Stimulated activated naive CD8-positive, alpha-beta T cell treated with anti-CD3 and anti-CD28 coated beads, Interleukin-15, amount 100 ng/mL, for 72 hours (primary cell): ENCODE data around the gene VAV3.

ENCODE experiments used
- ATAC-seq: fragments of 150-1000 bp; cut with Tn5 transposase; 2 replicates; pipeline ENCODE4 v1.10.0; 2021; ENCODE audit warnings: mild to moderate bottlenecking, moderate library complexity
- DNase-seq, 2 donors: peaks; one replicate each; pipeline ENCODE4 v3.0.0; 2021 to 2022
- H3K27ac Mint-ChIP-seq, 2 donors: one replicate each; pipeline ENCODE4 v1.8.0; 2022; ENCODE audit warnings: mild to moderate bottlenecking in 2 of 2, mixed read lengths in 2 of 2, moderate library complexity in 2 of 2
- H3K27me3 Mint-ChIP-seq: one replicate; pipeline ENCODE4 v1.8.0; 2022; ENCODE audit warnings: mixed read lengths
- H3K4me1 Mint-ChIP-seq: one replicate; pipeline ENCODE4 v1.8.0; 2022; ENCODE audit warnings: mild to moderate bottlenecking, mixed read lengths
- H3K4me3 Mint-ChIP-seq, 2 donors: one replicate each; pipeline ENCODE4 v1.8.0; 2022; ENCODE audit warnings: mild to moderate bottlenecking in 2 of 2, mixed read lengths in 2 of 2, moderate library complexity in 1 of 2
- H3K9me3 Mint-ChIP-seq, 2 donors: one replicate each; pipeline ENCODE4 v1.8.0; 2022; ENCODE audit warnings: mixed read lengths in 2 of 2

Gene VAV3

DNA sequence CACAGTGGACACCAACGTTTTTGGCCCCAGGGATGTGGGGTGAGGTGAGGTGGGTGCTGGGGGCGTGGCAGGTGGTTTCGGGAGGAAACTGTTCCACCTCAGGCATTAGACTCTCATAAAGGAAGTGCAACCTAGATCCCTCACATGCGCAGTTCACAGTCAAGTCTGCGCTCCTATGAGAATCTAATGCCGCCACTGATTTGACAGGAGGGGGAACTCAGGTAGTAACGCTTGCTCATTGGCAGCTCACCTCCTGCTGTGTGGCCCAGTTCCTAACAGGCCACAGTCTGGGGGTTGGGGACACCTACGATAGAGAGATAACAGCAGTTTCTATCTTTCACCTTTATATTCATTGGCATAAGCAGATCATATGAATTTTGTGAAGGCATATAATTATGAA lies 347.1 kb downstream of the VAV3 start:
- ATAC-seq: no peak
- Mint-ChIP-seq H3K27me3 (no peaks in the 10 kb centered on the region), H3K4me3 (no peak overlapping the region), H3K9me3 (peaks cover 6 to 7% of the 10 kb centered on the region in 2 donors), H3K4me1 (peaks cover 27% of the 10 kb centered on the region), H3K27ac (no peak overlapping the region)
- no peak for DNase-seq

DNA sequence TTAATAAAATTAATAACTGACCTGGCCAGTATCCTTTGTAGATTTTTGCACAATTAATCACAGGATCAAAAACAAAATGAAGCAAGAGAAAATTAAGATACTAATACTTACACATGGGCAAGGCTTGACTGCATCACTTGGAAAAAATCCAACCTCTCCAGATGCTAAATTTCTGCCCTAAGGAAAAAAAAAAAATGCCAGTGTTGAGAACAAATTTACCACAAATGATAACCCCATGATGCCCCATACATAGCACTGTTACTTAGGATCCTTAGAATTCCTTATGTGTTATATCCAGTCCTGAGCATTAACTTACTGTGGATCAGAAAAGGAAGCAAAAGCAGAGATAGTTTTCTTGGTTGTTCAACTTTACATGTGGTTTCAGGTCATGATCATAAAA lies 347.5 kb downstream of the VAV3 start:
- no peaks in the 10 kb centered on the region for H3K27me3 Mint-ChIP-seq
- peaks cover 10 to 12% of the 10 kb centered on the region in 2 donors for H3K9me3 Mint-ChIP-seq
- DNase-seq: no peak
- peaks cover 22% of the 10 kb centered on the region for H3K4me1 Mint-ChIP-seq
- ATAC-seq: no peak
- no peak overlapping the region for H3K4me3 Mint-ChIP-seq
- no peak overlapping the region for H3K27ac Mint-ChIP-seq

DNA sequence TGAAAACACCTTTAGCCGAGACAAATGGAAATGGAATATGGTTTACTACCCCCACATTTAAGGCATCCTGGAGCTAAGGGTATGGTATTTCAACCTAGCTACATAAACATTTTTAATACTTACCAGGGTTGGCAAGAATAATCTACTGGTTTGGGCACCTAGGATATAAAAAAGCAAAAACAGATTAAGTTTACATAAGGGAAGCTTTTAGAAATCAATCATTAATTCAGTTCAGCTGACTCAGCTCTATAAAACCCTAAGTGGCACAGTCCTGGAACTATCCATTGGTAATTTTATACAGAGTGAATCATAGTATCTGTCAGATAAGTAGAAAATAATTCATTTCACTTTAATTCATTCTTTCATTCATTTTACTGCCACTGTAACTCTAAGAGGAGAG lies 355.2 kb downstream of the VAV3 start:
- Mint-ChIP-seq H3K27ac (no peak overlapping the region), H3K9me3 (peaks cover 19 to 26% of the 10 kb centered on the region in 2 donors), H3K4me1 (no peaks in the 10 kb centered on the region), H3K27me3 (no peaks in the 10 kb centered on the region), H3K4me3 (no peak overlapping the region)
- ATAC-seq (no peak), DNase-seq (no peak)

DNA sequence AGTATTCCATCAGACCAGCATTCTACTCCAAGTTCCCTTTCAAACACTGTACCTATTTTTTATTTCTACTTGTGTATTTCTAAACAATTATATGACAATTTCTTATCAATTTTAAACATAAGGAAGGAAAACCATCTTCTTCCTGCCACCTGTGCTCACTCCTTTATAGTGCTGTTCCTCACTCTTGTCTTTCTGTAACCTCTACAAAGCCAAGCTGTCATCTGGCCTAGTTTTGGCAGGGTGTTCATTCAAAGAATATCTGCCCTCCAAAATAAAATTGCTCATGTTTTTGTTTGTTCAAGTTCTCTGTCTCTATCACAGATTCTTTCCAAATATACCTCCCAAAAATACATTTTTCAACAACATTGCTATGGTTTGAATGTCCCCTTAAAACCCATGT lies 360.2 kb downstream of the VAV3 start:
- Mint-ChIP-seq H3K4me1 (peaks cover 7% of the 10 kb centered on the region), H3K4me3 (no peak overlapping the region), H3K9me3 (peaks cover 11 to 14% of the 10 kb centered on the region in 2 donors), H3K27ac (no peak overlapping the region), H3K27me3 (no peaks in the 10 kb centered on the region)
- ATAC-seq (no peak), DNase-seq (no peak)

DNA sequence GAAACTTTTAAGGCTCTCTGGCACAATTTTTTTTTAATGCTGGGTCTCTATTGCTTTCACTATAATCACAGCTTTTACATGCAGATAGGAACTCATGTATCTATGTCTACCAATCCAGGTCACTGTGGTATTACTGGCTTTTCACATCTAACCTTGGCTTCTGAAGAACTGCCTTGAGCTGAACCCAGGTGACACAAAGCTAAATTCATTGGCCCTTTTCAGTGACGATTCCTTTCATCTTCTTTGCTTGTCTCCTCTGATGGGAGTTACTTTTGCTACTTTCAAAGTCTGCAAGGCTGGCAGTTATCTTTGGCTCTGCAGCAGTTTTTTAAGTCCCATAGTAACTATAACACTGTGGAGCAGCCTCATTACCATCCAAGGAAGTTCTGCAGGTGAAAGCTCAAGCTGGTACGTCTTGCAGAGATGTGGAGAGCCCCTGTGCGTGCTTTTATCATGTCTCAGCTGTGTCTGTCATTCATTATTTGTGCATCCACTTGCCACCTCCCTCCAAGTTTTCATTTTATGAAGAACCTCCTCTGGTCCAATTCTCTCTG lies 364.3 kb downstream of the VAV3 start:
- ATAC-seq (no peak), DNase-seq (no peak)
- Mint-ChIP-seq H3K4me3 (no peak overlapping the region), H3K4me1 (peaks cover 7% of the 10 kb centered on the region), H3K27me3 (no peaks in the 10 kb centered on the region), H3K27ac (peak overlapping the region; percentile 2 to 44), H3K9me3 (peaks cover under 1 to 2% of the 10 kb centered on the region in 2 donors)

DNA sequence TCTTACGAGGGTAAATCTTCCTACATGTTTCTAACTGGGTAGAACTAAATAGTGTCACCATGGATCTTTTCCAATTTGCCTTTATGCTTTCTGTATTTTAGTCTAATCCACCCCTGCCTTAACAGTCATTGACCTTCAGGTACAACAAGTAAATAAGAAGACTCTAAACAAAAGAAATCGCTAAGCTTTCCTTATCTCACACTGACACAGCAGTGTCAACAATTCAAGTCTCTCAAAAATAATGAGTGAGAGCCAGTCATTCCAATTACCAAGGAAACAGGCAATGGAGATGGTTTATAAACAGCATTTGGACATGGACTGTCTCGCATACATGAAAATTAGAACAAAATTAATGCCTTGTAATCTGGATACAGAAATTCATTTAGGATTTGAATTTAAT lies 365.8 kb downstream of the VAV3 start:
- DNase-seq (no peak), ATAC-seq (no peak)
- Mint-ChIP-seq H3K9me3 (no peaks in the 10 kb centered on the region), H3K4me1 (peaks cover 13% of the 10 kb centered on the region), H3K27ac (no peak overlapping the region), H3K27me3 (no peaks in the 10 kb centered on the region), H3K4me3 (no peak overlapping the region)

DNA sequence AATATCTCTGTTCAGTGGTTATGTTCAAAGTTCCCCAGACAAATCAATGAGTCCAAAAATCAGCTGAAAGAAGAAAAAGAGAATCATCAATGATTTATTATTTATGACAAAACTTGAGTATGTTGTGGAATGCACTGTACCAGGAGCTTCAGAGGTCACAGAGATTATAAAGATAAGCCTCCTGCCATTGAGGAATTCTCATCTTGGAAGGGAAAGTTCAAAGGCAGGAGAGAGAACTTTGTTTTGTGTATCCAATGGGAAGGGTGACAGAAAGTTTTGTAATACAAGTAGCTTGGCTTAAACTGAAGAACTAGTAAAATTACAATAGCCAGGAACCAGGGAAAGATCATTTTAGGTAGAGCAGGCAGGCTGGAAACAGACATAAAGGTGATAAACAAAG lies 367.7 kb downstream of the VAV3 start:
- ATAC-seq (no peak), DNase-seq (no peak)
- no peaks in the 10 kb centered on the region for H3K9me3 Mint-ChIP-seq
- no peak overlapping the region for H3K4me3 Mint-ChIP-seq
- H3K27me3 Mint-ChIP-seq: no peaks in the 10 kb centered on the region
- H3K27ac Mint-ChIP-seq: no peak overlapping the region
- peaks cover 22% of the 10 kb centered on the region for H3K4me1 Mint-ChIP-seq

DNA sequence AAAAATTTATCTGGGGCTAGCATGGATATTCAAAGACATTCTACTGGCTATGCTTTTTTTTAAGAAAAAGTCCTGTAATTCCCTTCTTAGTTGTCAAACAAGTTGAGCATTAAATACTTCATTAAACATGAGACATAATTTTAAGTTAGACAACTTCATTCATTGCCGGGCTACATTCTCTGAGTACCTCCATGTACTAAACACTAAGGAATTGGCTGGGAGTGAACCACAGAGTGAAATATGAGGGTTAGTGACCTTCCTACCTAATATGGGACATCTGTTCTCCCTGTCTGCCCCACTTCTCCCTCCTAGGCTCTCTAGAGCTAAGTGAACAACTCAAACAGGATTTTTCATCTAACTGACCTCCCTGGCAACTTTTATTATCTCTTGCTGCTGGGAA lies 370.4 kb downstream of the VAV3 start:
- ATAC-seq: no peak
- Mint-ChIP-seq H3K27ac (no peak overlapping the region), H3K4me3 (no peak overlapping the region), H3K27me3 (no peaks in the 10 kb centered on the region), H3K9me3 (no peaks in the 10 kb centered on the region), H3K4me1 (peaks cover 15% of the 10 kb centered on the region)
- DNase-seq: no peak

DNA sequence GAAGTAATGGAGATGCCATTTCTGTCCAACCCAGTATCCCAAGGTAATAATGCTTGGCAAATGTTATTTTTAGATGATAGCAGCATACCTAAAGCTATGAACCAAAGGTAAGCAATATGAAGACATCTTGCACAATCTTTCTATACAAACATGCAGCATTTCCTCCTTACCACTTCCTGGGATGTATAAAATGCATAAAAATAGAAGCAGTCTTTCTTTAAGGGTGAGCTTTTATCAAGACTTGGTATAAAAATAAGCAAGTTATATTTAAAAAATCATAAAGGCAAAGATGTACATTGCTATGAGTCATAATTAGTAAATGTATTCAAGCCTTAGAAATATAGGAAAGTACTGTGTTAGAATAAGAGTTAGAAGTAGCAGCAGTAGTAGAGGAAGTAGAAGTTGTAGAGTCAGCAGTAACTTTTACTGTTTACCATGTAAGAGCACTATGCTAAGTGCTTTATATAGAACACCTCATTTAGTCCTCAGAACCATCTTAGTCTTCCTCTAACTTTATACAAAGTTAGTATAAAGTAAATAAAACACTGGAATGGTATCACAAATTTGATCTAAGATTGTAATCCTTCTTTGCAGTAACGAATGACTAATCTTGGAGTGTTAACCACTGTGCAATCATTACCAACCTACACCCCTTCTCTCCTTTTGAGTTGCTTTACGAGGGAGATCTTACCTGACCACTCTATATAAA lies 371.3 kb downstream of the VAV3 start:
- peaks cover 15% of the 10 kb centered on the region for H3K4me1 Mint-ChIP-seq
- no peak overlapping the region for H3K27ac Mint-ChIP-seq

DNA sequence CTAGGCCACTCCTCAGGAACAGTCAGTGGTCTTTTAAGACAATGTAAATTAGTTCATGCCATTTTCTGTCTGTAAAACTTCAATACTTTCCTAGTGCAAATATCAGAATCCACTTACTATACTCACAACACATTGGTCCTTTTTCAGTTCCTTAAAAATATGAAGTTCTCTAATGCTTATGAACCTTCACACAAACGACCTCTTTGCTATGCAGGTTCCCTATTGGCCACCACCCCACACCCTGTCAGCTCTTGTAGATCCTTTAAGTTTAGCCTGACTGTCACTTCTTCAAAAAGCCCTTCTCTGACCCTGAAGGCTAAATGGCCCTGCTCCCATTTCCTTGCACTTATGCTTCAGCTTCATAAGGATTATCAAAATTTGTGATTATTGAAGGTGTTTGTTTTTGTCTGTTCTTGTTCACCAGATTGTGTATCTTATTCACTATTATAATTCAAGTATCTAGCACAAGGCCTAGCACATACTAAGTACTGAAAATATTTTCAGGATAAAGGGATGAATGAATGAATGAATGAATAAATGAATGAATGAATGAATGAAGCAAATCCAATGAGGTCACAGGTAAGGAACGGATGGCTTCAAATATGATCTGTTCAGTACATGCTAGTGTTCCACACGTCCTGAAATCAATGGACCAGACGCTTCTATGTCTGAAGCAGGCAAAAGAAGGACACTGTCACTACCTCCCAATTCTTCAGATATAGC lies 373.9 kb downstream of the VAV3 start:
- ATAC-seq: no peak

More for the DNA sequence above, 371.3 kb downstream of the VAV3 start:
- H3K27me3 Mint-ChIP-seq: no peaks in the 10 kb centered on the region
- no peaks in the 10 kb centered on the region for H3K9me3 Mint-ChIP-seq
- ATAC-seq (peak; percentile 79), DNase-seq (no peak)
- no peak overlapping the region for H3K4me3 Mint-ChIP-seq

DNA sequence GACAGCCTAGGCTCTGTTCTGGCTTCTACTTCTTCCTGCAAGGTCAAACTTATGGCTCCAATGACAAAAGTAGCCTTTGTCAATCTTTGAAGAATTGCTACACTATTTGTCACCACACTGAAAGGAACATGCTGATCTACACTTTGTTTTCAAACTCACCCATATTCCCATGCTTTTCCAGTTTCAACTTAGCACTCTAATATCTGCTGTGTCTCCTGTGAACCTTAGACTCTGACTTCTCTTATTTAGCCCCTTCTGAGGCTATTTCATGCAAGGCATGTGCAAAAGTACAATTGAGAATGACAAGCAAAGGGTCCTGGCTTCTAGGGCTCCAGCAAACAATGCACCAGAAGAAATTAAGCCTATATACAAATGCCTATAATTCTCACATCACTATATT lies 374.9 kb downstream of the VAV3 start:
- ATAC-seq (no peak), DNase-seq (no peak)
- no peak overlapping the region for H3K27ac Mint-ChIP-seq
- no peaks in the 10 kb centered on the region for H3K27me3 Mint-ChIP-seq
- no peak overlapping the region for H3K4me3 Mint-ChIP-seq
- H3K4me1 Mint-ChIP-seq: peaks cover 15% of the 10 kb centered on the region
- H3K9me3 Mint-ChIP-seq: no peaks in the 10 kb centered on the region

More for the DNA sequence above, 373.9 kb downstream of the VAV3 start:
- no peak for DNase-seq
- no peaks in the 10 kb centered on the region for H3K27me3 Mint-ChIP-seq
- H3K4me1 Mint-ChIP-seq: peaks cover 15% of the 10 kb centered on the region
- no peaks in the 10 kb centered on the region for H3K9me3 Mint-ChIP-seq
- no peak overlapping the region for H3K27ac Mint-ChIP-seq
- no peak overlapping the region for H3K4me3 Mint-ChIP-seq

DNA sequence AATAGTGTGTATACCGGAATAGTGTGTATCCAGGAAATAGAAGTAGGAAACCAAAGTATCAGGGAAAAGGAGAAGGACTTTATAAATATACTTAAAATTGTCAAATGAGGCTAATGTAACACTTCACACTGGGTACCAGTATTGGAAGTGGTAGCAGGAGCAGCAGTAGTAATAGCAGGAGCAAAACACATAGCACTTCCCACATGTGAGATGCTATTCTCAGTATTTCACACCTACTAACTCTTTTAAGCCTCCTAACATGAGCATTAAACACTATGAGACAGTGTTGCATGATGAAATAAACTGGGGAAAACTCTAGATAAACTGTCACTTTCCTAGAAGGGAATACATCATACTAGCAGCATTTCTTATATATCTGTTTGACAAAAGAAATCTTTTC lies 376.7 kb downstream of the VAV3 start:
- ATAC-seq (no peak), DNase-seq (no peak)
- peaks cover under 1% of the 10 kb centered on the region for H3K4me1 Mint-ChIP-seq
- no peak overlapping the region for H3K4me3 Mint-ChIP-seq
- H3K27ac Mint-ChIP-seq: no peak overlapping the region
- H3K27me3 Mint-ChIP-seq: no peaks in the 10 kb centered on the region
- H3K9me3 Mint-ChIP-seq: no peaks in the 10 kb centered on the region

DNA sequence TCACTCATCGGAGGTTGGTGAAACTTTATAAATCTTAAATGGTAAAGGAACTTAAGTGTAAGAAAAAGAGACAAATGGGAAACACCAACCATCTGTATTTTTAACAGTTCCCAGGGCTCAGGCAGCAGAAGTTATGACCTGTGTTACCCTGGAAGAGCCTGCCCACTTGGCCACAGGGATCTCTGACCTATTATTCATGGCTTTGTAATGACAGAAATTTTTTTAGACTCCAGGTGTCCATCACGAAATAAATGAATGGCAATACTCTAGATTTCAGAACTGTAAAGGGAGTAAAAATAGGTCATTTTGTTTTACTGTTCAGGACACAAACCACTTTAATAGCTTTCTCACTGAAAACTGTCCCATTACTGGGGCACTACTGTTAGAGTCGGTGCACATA lies 389.8 kb downstream of the VAV3 start:
- no peak for DNase-seq
- Mint-ChIP-seq H3K27me3 (no peaks in the 10 kb centered on the region), H3K9me3 (peaks cover 0 to 7% of the 10 kb centered on the region in 2 donors), H3K27ac (peak overlapping the region in 1 of 2 donors; percentile 23), H3K4me1 (no peaks in the 10 kb centered on the region), H3K4me3 (no peak overlapping the region)
- ATAC-seq: no peak

DNA sequence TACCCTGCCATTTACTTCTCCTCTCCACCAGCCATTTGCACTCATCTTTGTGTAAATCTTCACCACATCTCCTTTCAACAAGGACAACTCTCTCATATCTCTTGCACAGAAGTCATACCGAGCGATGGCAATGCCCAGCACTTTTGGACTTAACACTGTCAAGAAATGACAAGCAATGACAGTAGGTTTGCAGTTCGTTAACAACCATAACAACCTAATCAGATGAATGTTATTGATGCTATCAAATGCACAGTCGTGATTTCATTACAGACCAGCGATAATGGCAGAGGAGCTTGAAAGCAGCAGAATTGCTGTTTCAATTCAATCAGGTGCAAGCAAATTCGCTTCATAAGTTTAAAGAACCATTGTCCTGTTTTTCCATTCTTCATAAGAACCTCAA lies 390.9 kb downstream of the VAV3 start:
- Mint-ChIP-seq H3K4me3 (no peak overlapping the region), H3K27me3 (no peaks in the 10 kb centered on the region), H3K27ac (no peak overlapping the region), H3K4me1 (no peaks in the 10 kb centered on the region), H3K9me3 (peaks cover 0 to 7% of the 10 kb centered on the region in 2 donors)
- ATAC-seq (no peak), DNase-seq (no peak)

DNA sequence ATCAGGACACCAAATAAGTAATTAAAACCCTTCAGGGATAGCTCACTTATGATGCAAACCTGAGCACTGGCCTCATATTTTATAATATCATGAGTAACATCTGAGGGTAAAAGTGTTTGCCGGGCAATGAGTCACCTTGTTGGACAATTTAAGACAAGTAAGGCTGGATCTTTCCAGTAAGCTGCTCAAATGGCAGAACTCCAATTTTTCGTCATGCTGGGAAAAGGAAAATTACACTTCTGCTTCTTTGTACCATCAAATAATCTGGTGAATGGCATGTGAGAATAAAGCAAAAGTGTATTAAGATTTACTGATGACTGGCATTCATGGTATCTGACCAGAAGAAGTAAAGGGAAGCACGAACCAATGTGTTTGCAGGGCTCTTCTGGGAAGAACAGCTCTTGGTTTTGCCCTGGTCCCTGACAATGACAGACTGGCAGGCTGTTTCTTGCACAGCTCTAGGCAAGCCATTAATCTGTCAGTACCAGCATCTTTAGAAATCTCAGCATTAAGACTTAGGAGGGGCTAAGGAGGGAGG lies 392.2 kb downstream of the VAV3 start:
- no peak overlapping the region for H3K27ac Mint-ChIP-seq
- H3K4me1 Mint-ChIP-seq: no peaks in the 10 kb centered on the region
- no peak for ATAC-seq
- no peak for DNase-seq
- H3K4me3 Mint-ChIP-seq: no peak overlapping the region
- peaks cover 0 to 7% of the 10 kb centered on the region in 2 donors for H3K9me3 Mint-ChIP-seq
- H3K27me3 Mint-ChIP-seq: no peaks in the 10 kb centered on the region

DNA sequence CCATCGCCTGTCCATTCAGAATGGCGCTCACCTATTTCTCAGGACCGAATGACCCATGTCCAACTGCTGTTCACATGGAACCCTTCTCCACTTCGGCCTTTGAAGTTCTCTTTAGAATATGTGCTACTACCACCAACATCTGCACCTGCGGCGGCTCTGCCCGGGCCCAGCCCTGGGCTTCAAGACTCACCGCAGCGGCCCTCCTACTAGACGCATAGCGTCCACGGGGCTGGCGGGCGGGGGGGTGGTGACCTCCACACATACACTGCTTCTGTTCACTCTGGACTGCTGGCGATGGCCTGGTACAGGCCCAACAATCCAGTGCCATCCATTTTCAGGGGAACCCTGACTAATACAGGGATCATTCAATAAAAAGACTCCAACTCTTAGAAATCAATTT lies 394.2 kb downstream of the VAV3 start:
- Mint-ChIP-seq H3K4me1 (no peaks in the 10 kb centered on the region), H3K4me3 (no peak overlapping the region), H3K9me3 (peaks cover 0 to 7% of the 10 kb centered on the region in 2 donors), H3K27me3 (no peaks in the 10 kb centered on the region), H3K27ac (peak overlapping the region in 1 of 2 donors; percentile 63)
- ATAC-seq: no peak
- no peak for DNase-seq
